NCI-H2196 (cell line): ENCODE measurements around the gene EVL.

Experiments used
- DNase-seq: peaks from one replicate; lab custom pipeline; 2025; ENCODE audit not compliant: unreplicated experiment; lab: John Stamatoyannopoulos, UW

Gene EVL

DNA sequence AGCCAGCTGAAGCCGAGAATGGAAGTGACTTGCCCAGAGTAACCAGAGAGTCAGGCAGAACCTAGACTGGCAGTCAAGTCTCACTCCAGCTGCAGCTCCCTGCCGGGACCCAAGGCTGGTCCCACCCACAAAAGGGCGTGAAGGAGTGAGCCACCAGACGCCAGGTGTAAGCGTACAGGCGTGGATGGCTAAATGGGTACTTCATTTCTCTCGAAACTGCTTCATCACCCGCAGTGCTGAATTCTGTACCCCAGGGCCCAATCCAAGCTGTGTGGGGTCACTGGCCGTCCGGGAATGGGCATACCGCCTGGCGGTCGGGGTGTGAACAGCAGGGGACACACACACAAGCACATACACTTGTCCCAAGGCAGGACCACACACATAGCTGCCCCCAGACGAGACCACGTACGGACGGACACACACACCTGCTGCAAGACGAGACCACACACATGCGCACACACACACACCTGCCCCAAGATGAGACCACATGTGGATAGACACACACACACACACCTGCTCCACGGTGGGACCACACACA lies 59.4 kb downstream of the EVL start:
- DNase-seq, result no peak

GRCh38 chr14:100126401-100126800 lies 61.2 kb downstream of the EVL start:
- no peak for DNase-seq

DNA sequence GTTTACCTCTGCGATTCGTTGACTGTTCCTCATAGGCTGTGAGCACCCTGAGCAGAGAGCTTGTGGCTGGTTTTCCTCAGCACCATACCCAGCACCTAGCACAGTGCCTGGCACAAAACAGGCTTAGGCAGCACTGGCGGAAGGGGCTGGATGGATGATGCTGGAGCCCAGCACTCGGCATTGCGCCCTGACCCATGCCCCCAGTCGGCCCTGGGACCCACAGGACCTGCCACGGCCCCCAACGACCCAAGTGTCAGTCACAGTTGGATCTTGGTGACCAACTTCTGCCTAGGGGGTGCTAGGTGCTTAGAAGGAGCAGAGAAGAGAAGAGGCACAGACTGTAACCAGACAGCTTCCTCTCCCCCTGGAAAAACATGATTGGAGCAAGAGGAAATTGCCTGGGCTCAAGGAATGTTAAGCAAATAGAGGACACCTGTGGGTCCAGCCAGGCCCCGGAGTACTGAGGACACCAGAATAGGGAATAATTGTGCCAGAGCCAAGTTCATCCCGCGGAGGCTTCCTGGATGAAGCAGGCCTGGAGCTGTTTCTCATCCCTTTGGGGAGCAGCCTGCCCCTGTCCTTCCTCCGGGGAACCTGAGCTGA lies 62.7 kb downstream of the EVL start:
- no peak for DNase-seq

GRCh38 chr14:100128688-100129087 lies 63.5 kb downstream of the EVL start:
- no peak for DNase-seq

- no peak for DNase-seq
Measured at GRCh38 chr14:100129161-100129589, 64.0 kb downstream of the EVL start.

GRCh38 chr14:100130521-100130920 lies 65.3 kb downstream of the EVL start:
- DNase-seq, result no peak

DNA sequence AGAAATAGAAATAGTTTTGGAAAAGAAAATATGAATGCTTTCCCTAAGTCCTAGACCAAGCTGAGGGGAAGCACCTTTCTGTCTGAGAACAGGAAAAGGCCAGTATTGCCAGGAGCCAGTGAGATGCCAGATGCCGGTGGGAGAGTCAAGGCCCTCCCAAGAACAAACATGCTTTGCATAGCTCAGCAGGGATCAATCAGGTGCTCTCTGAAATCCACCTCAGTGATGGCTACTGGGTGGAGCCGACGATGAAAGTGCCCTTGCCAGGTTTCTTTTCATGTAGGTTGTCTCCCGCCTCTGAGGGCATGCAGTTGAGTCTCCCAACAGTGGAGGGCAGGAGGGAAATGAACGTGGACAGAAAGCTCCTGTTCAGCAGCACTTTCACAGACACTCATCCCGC lies 66.0 kb downstream of the EVL start:
- DNase-seq, result no peak

- no peak for DNase-seq
Measured at GRCh38 chr14:100132161-100132902, 67.1 kb downstream of the EVL start.

GRCh38 chr14:100132903-100133510 lies 67.8 kb downstream of the EVL start:
- no peak for DNase-seq

- no peak for DNase-seq
Measured at GRCh38 chr14:100134586-100134985, 69.4 kb downstream of the EVL start.

DNA sequence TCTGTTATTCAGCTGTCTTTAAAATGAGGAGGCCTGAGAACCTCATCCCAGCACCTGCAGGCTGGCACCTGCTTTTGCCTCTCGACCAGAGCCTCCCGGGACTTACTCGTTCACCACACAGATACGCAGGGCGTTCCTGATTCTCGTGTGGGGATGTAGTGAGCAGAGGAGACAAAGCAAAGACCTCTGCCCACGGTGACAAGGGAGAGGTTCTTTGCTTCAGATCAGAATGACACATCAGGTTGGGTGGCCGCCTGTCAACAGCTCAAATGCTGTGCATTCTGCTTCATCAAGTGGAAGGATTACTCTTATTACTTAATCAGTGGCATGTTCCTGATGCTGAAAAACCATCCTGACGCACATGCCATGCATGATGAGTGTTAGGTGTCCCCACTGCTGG lies 69.9 kb downstream of the EVL start:
- DNase-seq, result no peak

GRCh38 chr14:100135784-100136183 lies 70.6 kb downstream of the EVL start:
- no peak for DNase-seq

DNA sequence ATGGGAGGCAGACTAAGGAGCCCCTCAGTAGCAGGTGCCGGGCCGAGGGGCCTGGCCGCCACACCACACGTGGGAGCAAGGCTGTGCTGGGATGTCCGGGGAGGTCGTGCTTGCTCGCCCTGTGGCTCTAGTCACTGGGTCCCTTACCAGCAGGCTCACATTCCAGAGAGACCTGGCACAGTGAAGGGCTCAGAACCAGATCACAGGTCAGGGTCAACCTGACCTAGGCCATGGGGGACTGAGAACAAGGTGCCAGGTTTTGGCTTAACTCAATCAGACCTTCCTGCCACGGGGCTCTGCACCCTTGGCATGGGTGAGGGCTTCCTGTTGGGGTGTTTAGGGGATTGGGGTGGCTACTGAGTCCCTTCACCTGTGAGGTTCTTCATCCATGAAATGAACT lies 72.0 kb downstream of the EVL start:
- no peak for DNase-seq

- no peak for DNase-seq
Measured at GRCh38 chr14:100138082-100138787, 73.0 kb downstream of the EVL start.

DNA sequence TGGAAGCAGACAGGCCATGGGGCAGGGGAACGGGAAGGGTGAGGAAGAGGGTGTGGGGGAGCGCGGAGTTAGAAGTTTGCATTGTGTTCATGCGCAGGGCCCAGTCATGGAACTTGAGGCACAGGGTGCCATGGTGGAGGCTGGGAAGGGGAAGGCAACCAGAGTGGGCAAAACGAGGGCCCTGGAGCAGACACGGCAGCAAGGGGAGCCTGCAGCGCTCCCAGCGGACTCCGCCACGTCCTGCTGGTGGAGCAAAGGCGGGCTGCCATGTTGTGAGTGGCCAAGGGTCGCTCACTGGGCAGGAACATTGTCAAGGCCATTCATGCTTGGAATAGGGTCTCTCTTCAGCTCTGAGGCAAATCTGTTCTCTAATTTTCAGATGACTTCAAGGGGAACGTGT lies 73.7 kb downstream of the EVL start:
- no peak for DNase-seq

- DNase-seq, result no peak
Measured at GRCh38 chr14:100140452-100141078, 75.3 kb downstream of the EVL start.

DNA sequence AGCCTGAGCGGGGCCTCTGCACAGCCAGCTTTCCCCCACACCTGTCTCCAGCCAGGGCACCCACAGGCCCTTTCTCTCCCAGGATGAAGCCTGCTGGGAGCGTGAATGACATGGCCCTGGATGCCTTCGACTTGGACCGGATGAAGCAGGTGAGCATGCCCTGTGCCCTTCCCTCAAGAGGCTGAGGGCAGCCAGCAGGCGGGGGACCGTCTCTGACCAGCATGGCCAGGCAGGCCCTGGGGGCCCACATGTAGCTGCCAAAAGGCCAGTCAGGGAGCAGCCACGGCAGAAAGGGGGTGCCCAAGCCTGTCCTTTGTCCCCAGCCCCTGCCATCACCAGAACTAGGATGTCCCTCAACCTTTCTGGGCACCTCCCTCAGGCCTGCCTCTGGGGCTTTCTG lies 75.9 kb downstream of the EVL start:
- no peak for DNase-seq

GRCh38 chr14:100142073-100143040 lies 77.1 kb downstream of the EVL start:
- peak; percentile 33 for DNase-seq

DNA sequence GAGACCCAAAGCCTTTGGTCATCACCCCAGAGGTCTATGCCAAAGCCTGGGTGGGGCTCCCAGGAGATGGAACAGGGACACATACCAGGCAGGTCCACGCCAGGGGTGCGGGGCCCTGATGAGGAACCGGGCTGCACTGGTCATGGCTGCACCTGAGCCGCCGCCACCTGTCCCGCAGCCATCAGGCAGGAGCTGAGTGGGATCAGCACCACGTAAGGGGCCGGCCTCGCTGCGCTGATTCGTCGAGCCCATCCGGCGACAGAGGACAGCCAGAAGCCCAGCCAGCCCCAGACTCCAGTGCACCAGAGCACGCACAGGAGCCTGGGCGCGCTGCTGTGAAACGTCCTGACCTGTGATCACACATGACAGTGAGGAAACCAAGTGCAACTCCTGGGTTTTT lies 78.3 kb downstream of the EVL start:
- DNase-seq, result no peak

DNA sequence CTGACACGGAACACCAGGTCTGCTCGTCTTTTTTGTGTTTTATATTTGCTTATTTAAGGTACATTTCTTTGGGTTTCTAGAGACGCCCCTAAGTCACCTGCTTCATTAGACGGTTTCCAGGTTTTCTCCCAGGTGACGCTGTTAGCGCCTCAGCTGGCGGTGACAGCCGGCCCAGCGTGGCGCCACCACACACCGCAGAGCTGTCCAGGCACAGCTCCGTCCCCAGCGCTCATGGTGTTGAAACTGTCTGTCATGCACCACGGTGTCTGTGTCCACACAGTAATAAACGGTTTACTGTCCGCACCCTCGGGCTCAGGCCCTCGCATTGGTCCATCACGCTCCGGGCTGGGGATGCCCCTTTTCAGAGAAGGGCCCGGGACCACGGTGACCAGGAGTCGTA lies 78.7 kb downstream of the EVL start:
- DNase-seq, result no peak
